ENCODE measurements around the gene TPK1. TPM values are rescaled to one million over a fixed set of nuclear protein-coding genes. Genes with fewer than 3 reads are reported as not detected.
"Not testable (repeated sequence)": the region's sequence is repeated elsewhere in the genome, so short reads cannot be mapped to it uniquely, and the experiment has no call there.

The TPK1 gene
- total RNA-seq, 1 donor from 2014 or later, result 16.4 TPM

- DNase-seq (ENCODE audit: low read depth in 2 of 2), result peak in 1 of 2 donors; percentile 84
These were observed 11.5 kb downstream of the TPK1 start for GRCh38 chr7:144824360-144824759.

- no peak for DNase-seq (ENCODE audit: low read depth in 2 of 2)
These were observed 13.6 kb downstream of the TPK1 start for GRCh38 chr7:144822223-144822622.

GRCh38 chr7:144821067-144821466, 14.8 kb downstream of the TPK1 start:
- no peak for DNase-seq (ENCODE audit: low read depth in 2 of 2)

GRCh38 chr7:144820552-144820951, 15.3 kb downstream of the TPK1 start:
- no peak for DNase-seq (ENCODE audit: low read depth in 2 of 2)

- no peak for DNase-seq (ENCODE audit: low read depth in 2 of 2)
These were observed 16.3 kb downstream of the TPK1 start for GRCh38 chr7:144819566-144819965.

- DNase-seq (ENCODE audit: low read depth in 2 of 2), result peak in 1 of 2 donors; percentile 76
These were observed 17.3 kb downstream of the TPK1 start for GRCh38 chr7:144818511-144818910.

GRCh38 chr7:144817001-144817400, 18.9 kb downstream of the TPK1 start:
- no peak for DNase-seq (ENCODE audit: low read depth in 2 of 2)

GRCh38 chr7:144814299-144814698, 21.6 kb downstream of the TPK1 start:
- DNase-seq (ENCODE audit: low read depth in 2 of 2), result peak; percentile 30 to 63

- peak in 1 of 2 donors; percentile 39 for DNase-seq (ENCODE audit: low read depth in 2 of 2)
These were observed 23.2 kb downstream of the TPK1 start for GRCh38 chr7:144812379-144813283.

- DNase-seq (ENCODE audit: low read depth in 2 of 2), result no peak
These were observed 30.1 kb downstream of the TPK1 start for GRCh38 chr7:144805627-144806239.

- not testable (repeated sequence) for DNase-seq (ENCODE audit: low read depth in 2 of 2)
These were observed 35.0 kb downstream of the TPK1 start for GRCh38 chr7:144800678-144801436.

GRCh38 chr7:144796919-144797318, 38.9 kb downstream of the TPK1 start:
- no peak for DNase-seq (ENCODE audit: low read depth in 2 of 2)

GRCh38 chr7:144792050-144792449, 43.8 kb downstream of the TPK1 start:
- no peak for DNase-seq (ENCODE audit: low read depth in 2 of 2)

- no peak for DNase-seq (ENCODE audit: low read depth in 2 of 2)
These were observed 44.4 kb downstream of the TPK1 start for GRCh38 chr7:144791488-144791887.

- DNase-seq (ENCODE audit: low read depth in 2 of 2), result peak; percentile 9 to 27
These were observed 48.7 kb downstream of the TPK1 start for GRCh38 chr7:144787127-144787526.

- DNase-seq (ENCODE audit: low read depth in 2 of 2), result peak in 1 of 2 donors; percentile 18
These were observed 49.3 kb downstream of the TPK1 start for GRCh38 chr7:144786522-144786921.

- DNase-seq (ENCODE audit: low read depth in 2 of 2), result no peak
These were observed 49.8 kb downstream of the TPK1 start for GRCh38 chr7:144786079-144786478.

GRCh38 chr7:144785521-144785920, 50.3 kb downstream of the TPK1 start:
- no peak for DNase-seq (ENCODE audit: low read depth in 2 of 2)

GRCh38 chr7:144784943-144785342, 50.9 kb downstream of the TPK1 start:
- peak in 1 of 2 donors; percentile 25 for DNase-seq (ENCODE audit: low read depth in 2 of 2)

GRCh38 chr7:144784441-144784840, 51.4 kb downstream of the TPK1 start:
- no peak for DNase-seq (ENCODE audit: low read depth in 2 of 2)

GRCh38 chr7:144782883-144783282, 53.0 kb downstream of the TPK1 start:
- no peak for DNase-seq (ENCODE audit: low read depth in 2 of 2)

- DNase-seq (ENCODE audit: low read depth in 2 of 2), result no peak
These were observed 55.7 kb downstream of the TPK1 start for GRCh38 chr7:144780071-144780608.
